ENCODE data around the gene UNC79.

The UNC79 gene

GRCh38 chr14:93648440-93649168, 217.9 kb downstream of the UNC79 start:
- FAIRE-seq (no peak), DNase-seq (ENCODE audit: insufficient read length, low spot score) (no peak)

- DNase-seq (ENCODE audit: insufficient read length, low spot score): no peak
- FAIRE-seq: no peak
These were observed 223.9 kb downstream of the UNC79 start for GRCh38 chr14:93654599-93654998.

- no peak for FAIRE-seq
- peak; percentile 56 for DNase-seq (ENCODE audit: insufficient read length, low spot score)
These were observed 224.5 kb downstream of the UNC79 start for GRCh38 chr14:93655078-93655750.

GRCh38 chr14:93657875-93658274, 227.1 kb downstream of the UNC79 start:
- DNase-seq (ENCODE audit: insufficient read length, low spot score) (no peak), FAIRE-seq (no peak)

GRCh38 chr14:93663317-93663716, 232.6 kb downstream of the UNC79 start:
- DNase-seq (ENCODE audit: insufficient read length, low spot score) (no peak), FAIRE-seq (no peak)

- FAIRE-seq: no peak
- no peak for DNase-seq (ENCODE audit: insufficient read length, low spot score)
These were observed 234.4 kb downstream of the UNC79 start for GRCh38 chr14:93665169-93665568.

- DNase-seq (ENCODE audit: insufficient read length, low spot score) (no peak), FAIRE-seq (no peak)
These were observed 238.9 kb downstream of the UNC79 start for GRCh38 chr14:93669632-93670031.

GRCh38 chr14:93674343-93674742, 243.6 kb downstream of the UNC79 start:
- no peak for FAIRE-seq
- no peak for DNase-seq (ENCODE audit: insufficient read length, low spot score)

- FAIRE-seq (no peak), DNase-seq (ENCODE audit: insufficient read length, low spot score) (no peak)
These were observed 244.9 kb downstream of the UNC79 start for GRCh38 chr14:93675651-93676050.

- no peak for FAIRE-seq
- DNase-seq (ENCODE audit: insufficient read length, low spot score): no peak
These were observed 245.7 kb downstream of the UNC79 start for GRCh38 chr14:93676416-93676958.

GRCh38 chr14:93682459-93682858, 251.7 kb downstream of the UNC79 start:
- DNase-seq (ENCODE audit: insufficient read length, low spot score) (no peak), FAIRE-seq (no peak)

GRCh38 chr14:93683226-93683625, 252.5 kb downstream of the UNC79 start:
- DNase-seq (ENCODE audit: insufficient read length, low spot score) (peak; percentile 12), FAIRE-seq (no peak)

GRCh38 chr14:93685121-93685895, 254.6 kb downstream of the UNC79 start:
- DNase-seq (ENCODE audit: insufficient read length, low spot score) (no peak), FAIRE-seq (no peak)

- no peak for FAIRE-seq
- no peak for DNase-seq (ENCODE audit: insufficient read length, low spot score)
These were observed 255.5 kb downstream of the UNC79 start for GRCh38 chr14:93686268-93686667.

- FAIRE-seq (no peak), DNase-seq (ENCODE audit: insufficient read length, low spot score) (no peak)
These were observed 257.5 kb downstream of the UNC79 start for GRCh38 chr14:93688239-93688666.

GRCh38 chr14:93688820-93689219, 258.1 kb downstream of the UNC79 start:
- no peak for FAIRE-seq
- no peak for DNase-seq (ENCODE audit: insufficient read length, low spot score)

- FAIRE-seq (no peak), DNase-seq (ENCODE audit: insufficient read length, low spot score) (no peak)
These were observed 259.4 kb downstream of the UNC79 start for GRCh38 chr14:93690146-93690545.

GRCh38 chr14:93691042-93691780, 260.5 kb downstream of the UNC79 start:
- DNase-seq (ENCODE audit: insufficient read length, low spot score) (no peak), FAIRE-seq (no peak)

GRCh38 chr14:93693914-93694313, 263.2 kb downstream of the UNC79 start:
- FAIRE-seq (no peak), DNase-seq (ENCODE audit: insufficient read length, low spot score) (no peak)

GRCh38 chr14:93700928-93701327, 270.2 kb downstream of the UNC79 start:
- FAIRE-seq: no peak
- DNase-seq (ENCODE audit: insufficient read length, low spot score): no peak

GRCh38 chr14:93701562-93701961, 270.8 kb downstream of the UNC79 start:
- no peak for FAIRE-seq
- DNase-seq (ENCODE audit: insufficient read length, low spot score): no peak

All from HTR-8/SVneo (cell line).